K562 treated with DMSO at 1 percent for 48 hours (cell line): ENCODE results near the gene ACKR3. TPM values are rescaled to one million over a fixed set of nuclear protein-coding genes. Genes with fewer than 3 reads are reported as not detected.

ENCODE experiments used
- total RNA-seq: library from RNA; unstranded; fragments of 300-600 nt; gene quantifications from 2 replicates; pipeline ENCODE4 v1.2.3, GENCODE V29; 2022; ENCODE audit warnings: low replicate concordance; ENCODE audit errors: extremely low read depth

The ACKR3 gene
- not detected in 2 replicates for total RNA-seq

GRCh38 chr2:236569573-236569973 lies at the start of gene ACKR3:
TSS of gene ACKR3 (plus strand) at chr2:236569825. CDS start at chr2:236580466, 10,641 bp downstream.

